ENCODE data around the gene RASAL2. TPM values are rescaled to one million over a fixed set of nuclear protein-coding genes. Genes with fewer than 3 reads are reported as not detected.

Gene RASAL2
- total and polyA plus RNA-seq, 9 of the 15 experiments (the other 6 are each of a cell fraction or from before 2014, with no cell fraction given): 0.13 to 1.0 (median 0.62) TPM

DNA sequence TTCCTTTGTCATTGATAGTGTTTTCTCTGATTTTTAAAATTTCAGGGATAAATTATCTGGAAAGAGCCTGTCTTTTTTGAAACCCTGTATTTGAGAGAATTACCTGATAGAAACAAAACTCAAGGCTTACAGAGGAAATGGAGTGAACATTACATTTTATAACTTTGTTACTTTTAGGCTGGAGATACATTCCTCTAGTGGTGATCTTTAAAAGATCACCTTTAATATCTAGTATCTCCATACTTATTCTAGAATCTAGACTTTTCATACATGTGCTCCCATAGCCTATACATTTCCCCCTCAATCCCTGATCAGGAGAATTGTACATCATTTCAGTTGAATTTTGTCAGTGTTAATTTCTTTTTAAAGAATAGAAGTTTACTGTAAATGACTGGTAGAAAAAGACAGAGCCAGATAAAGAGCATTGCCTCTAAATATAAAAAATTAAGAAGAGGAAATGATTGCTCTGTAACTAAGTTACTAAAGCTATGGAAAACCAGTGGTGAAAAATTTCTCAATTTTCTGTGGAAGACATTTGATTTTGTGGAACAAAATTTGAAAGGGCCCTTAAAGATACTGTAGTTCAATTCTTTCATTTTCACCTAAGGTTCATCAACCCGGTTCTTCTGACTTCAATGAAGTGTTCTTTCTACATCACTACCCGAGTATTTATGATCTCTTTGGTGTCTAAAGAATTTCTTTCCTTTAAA, 33.7 kb downstream of the RASAL2 start (continued):
- no peak for TF ChIP-seq JUN (IDR thresholded peaks at IDR 0.05; ENCODE audit: borderline replicate concordance, low read depth, low read length)
- no peak for TF ChIP-seq JUN (CRISPR knock-in tag; IDR thresholded peaks at IDR 0.05; ENCODE audit: borderline replicate concordance)
- no peak for TF ChIP-seq POU5F1 (IDR thresholded peaks at IDR 0.05; ENCODE audit: borderline replicate concordance, low read depth, low read length, partially characterized antibody)

DNA sequence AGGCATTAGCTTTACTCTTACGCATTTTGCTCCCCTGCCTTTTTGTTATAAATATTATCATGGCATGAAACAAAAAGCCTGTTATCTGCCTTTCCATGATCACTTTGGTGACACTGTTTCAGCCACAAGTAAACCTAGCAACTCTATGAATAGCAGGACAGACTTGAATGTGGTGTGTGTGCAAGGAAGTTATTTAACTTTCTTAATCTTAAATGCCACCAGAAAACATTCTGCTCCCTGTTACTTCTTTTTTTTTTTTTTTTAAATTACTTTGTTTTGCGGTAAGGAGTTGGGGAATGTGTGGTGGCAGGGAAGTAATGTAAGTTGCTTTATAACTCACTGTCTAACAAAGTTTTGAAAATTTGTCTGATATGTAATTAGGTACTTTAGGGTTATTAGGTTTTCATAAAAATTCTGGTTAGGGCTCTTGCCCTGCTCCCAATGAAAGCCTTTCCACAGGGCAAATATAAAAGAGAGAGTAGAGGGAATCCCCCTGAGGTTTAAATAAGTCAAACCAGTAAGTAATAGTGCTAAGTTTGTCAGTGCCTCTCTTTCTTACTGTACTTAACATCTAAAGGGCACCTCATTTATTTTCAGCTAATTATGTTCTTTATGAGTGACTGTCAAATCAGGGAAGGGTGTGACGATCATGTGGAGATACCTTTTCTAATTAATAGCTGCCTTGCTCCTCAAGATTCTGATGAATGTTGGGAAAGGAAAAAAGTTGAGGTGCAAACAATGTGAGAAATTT, 39.5 kb downstream of the RASAL2 start:
- Histone ChIP-seq H3K9me1 (ENCODE audit: control insufficient read depth, insufficient read depth, low read length) (no peaks in the 10 kb centered on the region), H3K4me3 (no peak overlapping the region), H3K27ac (ENCODE audit: extremely low read depth, low read depth, low read length) (no peak overlapping the region), H3K9me3 (replicated peaks; ENCODE audit: control insufficient read depth, insufficient read depth, low read depth, low read length) (no peaks in the 10 kb centered on the region), H3K79me2 (ENCODE audit: control insufficient read depth, insufficient read depth, low read length) (no peaks in the 10 kb centered on the region), H3K27me3 (ENCODE audit: control insufficient read depth in 2 of 2, insufficient read depth in 2 of 2, low read length in 2 of 2) (no peaks in the 10 kb centered on the region), H3K9ac (ENCODE audit: insufficient read depth in 1 of 2, low read depth in 2 of 2, low read length in 2 of 2) (no peak overlapping the region), H2AFZ (ENCODE audit: low read depth, low read length) (no peak overlapping the region), H3K4me1 (replicated peaks in 1 of 2; ENCODE audit: control insufficient read depth in 2 of 2, insufficient read depth in 2 of 2, low read length in 2 of 2) (no peaks in the 10 kb centered on the region), H3K36me3 (ENCODE audit: control insufficient read depth, insufficient read depth, low read length) (no peaks in the 10 kb centered on the region), H3K4me2 (ENCODE audit: insufficient read depth, low read length) (no peak overlapping the region), H4K20me1 (replicated peaks; ENCODE audit: control insufficient read depth, insufficient read depth, low read length) (no peaks in the 10 kb centered on the region)
- in situ Hi-C loops (cut with MboI): no loop called here
- intact Hi-C loops (cut with micrococcal nuclease): no loop called here
- DNase-seq (ENCODE audit: extremely low read depth in 1 of 4, low spot score in 3 of 4) (no peak), ATAC-seq (no peak), FAIRE-seq (no peak)
- WGBS (ENCODE audit: insufficient coverage, low coverage, missing lambda C conversion rate): 0% methylated on average over 3 of the region's 3 CpGs
- ChIA-PET CTCF (ENCODE audit: low intra/inter-chr PET ratio) (interaction anchor here (0.6 kb wide), 1 partner anchor 23 kb away, joined by 3 read pairs; no protein-coding TSS in a partner anchor), POLR2A (no interaction called here)
- no TSS peak for BruUV-seq (replicated peaks)
- TF ChIP-seq ZC3H4 (CRISPR knock-in tag; IDR thresholded peaks at IDR 0.05; ENCODE audit: borderline replicate concordance): no peak
- TF ChIP-seq NR2F6 (CRISPR knock-in tag; IDR thresholded peaks at IDR 0.05): no peak
- TF ChIP-seq SRF (CRISPR knock-in tag; IDR thresholded peaks at IDR 0.05): no peak
- TF ChIP-seq SMARCC2 (IDR thresholded peaks at IDR 0.05; ENCODE audit: low read depth): no peak
- no peak for TF ChIP-seq CEBPB (tag; IDR thresholded peaks at IDR 0.05)
- TF ChIP-seq, protein P1, sequence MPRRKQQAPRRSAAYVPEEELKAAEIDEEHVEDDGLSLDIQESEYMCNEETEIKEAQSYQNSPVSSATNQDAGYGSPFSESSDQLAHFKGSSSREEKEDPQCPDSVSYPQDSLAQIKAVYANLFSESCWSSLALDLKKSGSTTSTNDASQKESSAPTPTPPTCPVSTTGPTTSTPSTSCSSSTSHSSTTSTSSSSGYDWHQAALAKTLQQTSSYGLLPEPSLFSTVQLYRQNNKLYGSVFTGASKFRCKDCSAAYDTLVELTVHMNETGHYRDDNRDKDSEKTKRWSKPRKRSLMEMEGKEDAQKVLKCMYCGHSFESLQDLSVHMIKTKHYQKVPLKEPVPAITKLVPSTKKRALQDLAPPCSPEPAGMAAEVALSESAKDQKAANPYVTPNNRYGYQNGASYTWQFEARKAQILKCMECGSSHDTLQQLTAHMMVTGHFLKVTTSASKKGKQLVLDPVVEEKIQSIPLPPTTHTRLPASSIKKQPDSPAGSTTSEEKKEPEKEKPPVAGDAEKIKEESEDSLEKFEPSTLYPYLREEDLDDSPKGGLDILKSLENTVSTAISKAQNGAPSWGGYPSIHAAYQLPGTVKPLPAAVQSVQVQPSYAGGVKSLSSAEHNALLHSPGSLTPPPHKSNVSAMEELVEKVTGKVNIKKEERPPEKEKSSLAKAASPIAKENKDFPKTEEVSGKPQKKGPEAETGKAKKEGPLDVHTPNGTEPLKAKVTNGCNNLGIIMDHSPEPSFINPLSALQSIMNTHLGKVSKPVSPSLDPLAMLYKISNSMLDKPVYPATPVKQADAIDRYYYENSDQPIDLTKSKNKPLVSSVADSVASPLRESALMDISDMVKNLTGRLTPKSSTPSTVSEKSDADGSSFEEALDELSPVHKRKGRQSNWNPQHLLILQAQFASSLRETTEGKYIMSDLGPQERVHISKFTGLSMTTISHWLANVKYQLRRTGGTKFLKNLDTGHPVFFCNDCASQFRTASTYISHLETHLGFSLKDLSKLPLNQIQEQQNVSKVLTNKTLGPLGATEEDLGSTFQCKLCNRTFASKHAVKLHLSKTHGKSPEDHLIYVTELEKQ (CRISPR knock-in tag; IDR thresholded peaks at IDR 0.05): no peak
- TF ChIP-seq SP1 (CRISPR knock-in tag; IDR thresholded peaks at IDR 0.05): no peak
- TF ChIP-seq GABPA (tag; conservative IDR thresholded peaks at IDR 0.05; ENCODE audit: low read depth): no peak
- no peak for TF ChIP-seq ETV5 (CRISPR knock-in tag; IDR thresholded peaks at IDR 0.05; ENCODE audit: low read depth)
- no peak for TF ChIP-seq CC2D1A (IDR thresholded peaks at IDR 0.05)
- TF ChIP-seq, protein P2, sequence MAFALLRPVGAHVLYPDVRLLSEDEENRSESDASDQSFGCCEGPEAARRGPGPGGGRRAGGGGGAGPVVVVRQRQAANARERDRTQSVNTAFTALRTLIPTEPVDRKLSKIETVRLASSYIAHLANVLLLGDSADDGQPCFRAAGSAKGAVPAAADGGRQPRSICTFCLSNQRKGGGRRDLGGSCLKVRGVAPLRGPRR (CRISPR knock-in tag; IDR thresholded peaks at IDR 0.05): no peak
- no peak for TF ChIP-seq RAD21 (CRISPR knock-in tag; conservative IDR thresholded peaks at IDR 0.05 in 1 of 2, IDR thresholded peaks at IDR 0.05 in 1 of 2)
- no peak for TF ChIP-seq PCBP1 (IDR thresholded peaks at IDR 0.05; ENCODE audit: low read depth, low read length, poor library complexity, severe bottlenecking)

Measured in K562 (cell line).